GM21717 (cell line): ENCODE data around the gene GPR17.
A peak's percentile ranks its signal among the peaks of the same experiment; 100 is the strongest.

Experiments
- ATAC-seq: cut with Tn5 transposase; IDR thresholded peaks from one replicate; pipeline ENCODE4 v1.9.1; 2021; ENCODE audit warnings: mild to moderate bottlenecking, moderate library complexity; ENCODE audit not compliant: unreplicated experiment

Gene GPR17

DNA sequence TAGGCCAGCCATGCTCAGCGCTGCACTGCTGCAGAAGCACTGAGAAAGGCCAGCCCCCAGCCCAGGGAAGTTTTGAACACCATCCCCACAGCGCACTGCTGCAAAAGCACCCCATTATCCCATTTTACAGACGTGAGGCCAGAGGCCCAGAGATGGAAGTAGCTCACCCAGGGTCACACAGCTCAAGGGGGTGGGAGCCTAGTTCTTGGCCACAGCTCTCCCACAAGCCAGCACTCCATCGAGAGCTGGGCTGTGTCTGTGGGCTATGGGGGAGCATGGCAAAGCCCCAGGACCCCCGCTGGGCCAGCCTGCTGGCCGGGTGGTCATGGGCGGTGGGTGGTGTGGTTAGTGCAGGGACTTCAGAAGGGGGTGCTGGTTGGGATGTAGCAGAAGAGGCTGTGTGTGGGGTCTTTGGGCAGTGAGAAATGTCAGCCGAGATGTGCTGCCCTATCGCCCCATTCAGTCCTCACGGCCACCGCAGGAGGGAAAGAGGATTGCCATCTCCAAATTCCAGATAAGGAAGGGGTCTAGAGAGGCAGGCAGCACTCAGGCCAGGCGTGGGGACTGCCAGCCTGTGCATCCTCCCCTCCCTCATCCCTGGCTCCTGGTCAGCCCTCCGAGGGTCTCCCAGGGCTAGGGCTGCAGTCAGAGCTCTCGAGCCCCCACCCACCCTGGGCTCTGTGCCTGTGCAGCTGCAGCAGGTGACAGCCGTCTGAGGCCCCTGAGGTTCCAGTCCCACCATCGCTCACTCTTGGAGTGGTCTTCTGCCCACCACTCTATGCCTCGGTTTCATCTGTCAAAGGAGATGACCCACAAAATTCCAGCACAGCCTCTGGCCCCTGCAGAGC is 17.0 kb upstream of the GPR17 start:
- no peak for ATAC-seq

- ATAC-seq, result no peak
These were observed 16.3 kb upstream of the GPR17 start for GRCh38 chr2:127629637-127630036.

DNA sequence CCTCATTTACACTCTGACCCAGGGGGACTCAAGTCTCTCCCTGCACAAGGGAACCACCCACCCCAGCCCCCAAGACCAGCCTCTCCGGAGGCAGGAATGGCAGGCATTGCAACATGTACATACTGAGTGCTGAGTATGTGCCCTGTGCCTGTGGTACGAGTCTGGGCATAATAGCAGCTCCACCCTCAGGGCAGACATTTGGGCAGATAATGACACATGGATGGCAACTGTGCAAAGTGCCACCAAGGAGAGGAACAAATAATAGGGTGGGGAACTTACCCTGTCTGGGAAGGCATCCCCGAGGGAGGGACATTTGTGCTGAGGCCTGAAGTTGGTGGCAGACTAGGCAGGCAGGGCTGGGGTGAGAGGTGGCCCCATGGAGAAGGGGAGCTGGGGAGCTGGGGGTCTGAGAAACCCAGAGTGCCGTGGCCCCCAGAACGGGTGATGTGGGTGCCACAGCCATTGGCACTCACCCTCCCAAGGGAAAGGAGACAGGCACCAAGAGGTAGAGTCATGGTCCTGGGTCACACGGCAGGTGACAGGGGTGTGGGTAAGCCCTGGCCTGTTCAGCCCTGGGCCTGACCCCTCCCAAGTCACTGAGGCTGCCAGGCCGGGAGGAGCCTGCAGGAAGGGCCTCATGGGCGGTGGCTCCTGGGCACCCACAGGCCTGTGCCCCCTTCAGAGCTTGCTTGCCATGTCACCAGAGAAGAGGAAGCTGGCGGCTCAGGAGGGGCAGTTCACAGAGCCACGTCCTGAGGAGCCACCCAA is 15.7 kb upstream of the GPR17 start:
- no peak for ATAC-seq

- no peak for ATAC-seq
These were observed 15.0 kb upstream of the GPR17 start for GRCh38 chr2:127630864-127631540.

- ATAC-seq, result no peak
These were observed 14.4 kb upstream of the GPR17 start for GRCh38 chr2:127631541-127631996.

DNA sequence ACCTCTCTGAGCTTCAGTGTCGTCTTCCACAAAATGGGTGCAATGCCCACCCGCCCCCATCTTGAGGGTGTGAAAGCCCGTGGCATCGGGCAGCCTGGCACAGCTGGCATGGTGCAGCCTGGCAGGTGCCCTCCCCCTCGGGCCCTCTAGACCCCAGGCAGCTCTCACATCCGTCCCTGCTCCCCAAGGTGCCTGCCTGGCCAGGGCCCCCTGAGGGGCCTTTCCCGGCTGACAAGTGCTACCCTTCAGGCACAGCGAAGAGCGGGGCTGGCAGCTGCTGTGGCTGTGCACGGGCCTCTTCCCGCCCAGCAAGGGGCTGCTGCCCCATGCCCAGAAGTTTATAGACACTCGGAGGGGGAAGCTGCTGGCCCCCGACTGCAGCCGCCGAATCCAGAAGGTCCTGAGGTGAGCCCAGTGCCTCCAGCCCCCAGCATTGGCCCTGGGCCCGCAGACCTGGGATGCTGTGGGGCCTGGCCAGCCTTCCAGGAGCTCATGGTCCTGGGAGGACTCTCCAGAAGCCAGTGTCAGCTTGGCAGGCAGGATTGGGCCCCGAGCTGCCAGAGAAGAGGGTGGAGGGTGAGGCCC is 13.9 kb upstream of the GPR17 start:
- ATAC-seq, result no peak

DNA sequence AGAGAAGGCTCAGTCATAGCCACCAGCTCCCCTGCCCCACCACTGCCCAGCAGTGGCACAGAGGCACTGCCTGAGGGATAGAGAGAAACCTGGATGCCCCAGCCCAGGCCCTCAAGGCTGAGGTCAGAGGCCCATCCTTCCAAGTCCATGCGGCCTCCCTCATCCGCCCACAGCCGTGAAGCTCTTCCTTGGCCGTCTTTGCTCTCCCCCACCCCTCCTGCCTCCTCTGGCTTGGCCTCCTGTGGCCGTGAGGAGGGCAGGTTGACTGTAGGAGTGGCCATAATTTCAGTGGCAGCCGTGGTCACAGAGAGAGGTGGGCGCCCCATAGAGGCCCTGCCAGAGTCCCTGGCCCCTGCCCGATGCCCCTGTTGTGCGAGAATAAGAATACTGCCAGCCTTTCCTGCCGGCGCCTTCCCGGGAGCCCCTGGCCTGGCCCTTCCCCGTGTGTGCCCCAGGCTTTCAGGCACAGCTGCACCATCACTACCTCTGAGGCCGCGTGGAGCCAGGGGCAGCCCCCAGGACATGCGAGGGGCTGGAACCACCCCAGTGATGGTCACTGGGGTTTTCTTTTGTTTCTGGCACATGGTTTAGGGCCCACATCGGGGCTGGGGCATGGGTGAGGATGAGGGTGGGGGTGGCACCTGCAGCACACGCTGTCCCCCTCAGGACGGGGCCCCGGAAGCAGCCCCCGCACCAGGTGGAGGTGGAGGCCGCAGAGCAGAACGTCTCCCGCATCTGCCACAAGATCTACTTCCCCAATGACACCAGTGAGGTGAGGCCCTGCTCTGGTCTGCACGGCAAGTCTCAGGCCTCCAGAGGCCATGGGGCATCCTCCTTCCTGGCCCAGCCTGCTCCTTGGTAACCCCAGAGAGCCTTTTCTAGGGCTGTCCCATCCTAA is 13.1 kb upstream of the GPR17 start:
- peak; percentile 46 for ATAC-seq

GRCh38 chr2:127633556-127634065 is 12.3 kb upstream of the GPR17 start:
- ATAC-seq, result no peak

DNA sequence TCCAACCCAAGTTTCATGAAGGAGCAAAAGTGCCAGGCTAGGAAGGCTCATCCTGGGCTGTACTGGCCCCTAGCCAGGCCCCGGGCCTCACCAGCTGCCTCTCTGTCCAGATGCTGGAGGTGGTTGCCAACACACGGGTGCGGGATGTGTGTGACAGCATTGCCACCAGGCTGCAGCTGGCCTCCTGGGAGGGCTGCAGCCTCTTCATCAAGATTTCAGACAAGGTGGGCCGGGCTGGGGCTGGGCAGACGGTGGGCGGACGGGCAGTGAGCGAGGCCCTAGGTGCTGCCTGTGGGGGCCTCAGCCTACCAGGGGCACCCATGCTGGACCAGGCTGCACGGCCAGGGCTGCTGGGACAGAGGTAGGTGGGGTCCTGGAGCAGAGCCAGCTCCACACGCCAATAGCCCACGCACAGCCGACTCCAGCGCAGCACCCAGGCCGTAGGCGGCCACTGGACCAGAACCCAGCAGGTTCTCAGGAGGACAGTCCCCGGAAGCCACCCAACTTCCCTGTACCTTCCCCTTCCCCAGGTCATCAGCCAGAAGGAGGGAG is 11.8 kb upstream of the GPR17 start:
- no peak for ATAC-seq

- no peak for ATAC-seq
These were observed 11.2 kb upstream of the GPR17 start for GRCh38 chr2:127634626-127635379.

DNA sequence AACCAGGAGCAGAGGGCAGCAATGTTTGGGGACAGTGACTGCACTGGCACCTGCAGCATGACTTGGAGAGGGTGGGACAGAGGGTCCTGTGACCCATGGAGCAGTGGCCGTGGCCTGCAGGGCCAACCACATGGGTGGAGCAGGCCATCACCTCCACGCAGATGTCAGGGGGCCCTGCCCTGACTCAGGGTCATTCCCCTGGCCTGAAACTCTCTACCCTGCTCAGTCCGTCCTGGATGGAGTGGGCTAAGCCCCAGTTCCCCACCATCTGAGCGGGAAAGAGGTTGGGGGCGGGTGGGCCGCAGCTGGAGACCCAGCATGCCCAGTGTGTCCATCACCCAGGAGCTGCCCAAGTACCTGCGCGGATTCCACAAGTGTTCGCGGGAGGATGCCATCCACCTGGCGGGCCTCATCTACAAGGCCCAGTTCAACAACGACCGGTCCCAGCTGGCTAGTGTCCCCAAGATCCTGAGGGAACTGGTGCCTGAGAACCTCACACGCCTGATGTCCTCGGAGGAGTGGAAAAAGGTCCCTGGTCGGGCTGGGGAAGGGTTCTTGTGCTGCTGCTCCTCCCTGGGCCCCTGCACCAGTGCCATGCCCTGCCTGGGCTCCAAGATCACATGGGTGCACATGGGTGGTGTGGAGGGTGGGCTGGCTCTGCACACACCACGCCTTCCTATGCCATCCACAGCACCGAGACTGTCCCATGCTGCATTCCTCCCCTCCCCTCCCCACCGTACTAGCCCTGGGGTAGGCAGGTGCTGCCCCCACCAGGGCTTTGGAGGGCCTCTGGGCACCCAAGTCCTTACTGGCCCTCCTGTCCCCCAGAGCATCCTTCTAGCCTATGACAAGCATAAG is 10.3 kb upstream of the GPR17 start:
- ATAC-seq, result no peak

GRCh38 chr2:127636248-127637235 is 9.4 kb upstream of the GPR17 start:
- ATAC-seq, result no peak

GRCh38 chr2:127637236-127637630 is 8.7 kb upstream of the GPR17 start:
- ATAC-seq, result no peak

DNA sequence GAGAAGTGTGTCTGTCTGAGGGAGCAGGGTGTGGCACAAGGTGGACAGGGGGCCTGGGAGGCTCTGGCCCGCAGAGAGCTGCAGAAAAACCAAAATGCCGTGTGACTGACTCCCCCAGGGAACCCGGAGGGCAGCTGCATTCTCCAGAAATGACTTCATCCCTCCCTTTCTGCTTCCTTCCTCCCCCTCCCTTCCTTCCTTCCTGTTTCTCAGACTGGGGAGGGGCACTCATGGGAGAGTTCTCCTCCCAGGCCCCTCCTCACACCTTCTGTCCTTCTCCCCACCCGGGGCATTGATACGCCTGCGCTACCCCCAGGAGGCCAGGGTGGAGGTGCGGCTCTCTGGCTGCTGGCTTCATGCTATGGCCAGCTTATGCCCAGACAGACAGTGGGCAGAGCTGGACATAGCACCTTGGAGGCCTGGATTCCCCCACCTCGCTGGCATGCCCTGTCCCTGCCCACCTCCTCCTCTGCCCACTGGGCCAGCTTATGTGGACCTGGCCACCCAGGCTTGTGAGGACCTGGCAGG is 8.2 kb upstream of the GPR17 start:
- ATAC-seq, result no peak

- ATAC-seq, result no peak
These were observed 7.4 kb upstream of the GPR17 start for GRCh38 chr2:127638361-127639110.

GRCh38 chr2:127639111-127639474 is 6.9 kb upstream of the GPR17 start:
- no peak for ATAC-seq
